ENCODE data around the gene BARX1.

Gene BARX1

DNA sequence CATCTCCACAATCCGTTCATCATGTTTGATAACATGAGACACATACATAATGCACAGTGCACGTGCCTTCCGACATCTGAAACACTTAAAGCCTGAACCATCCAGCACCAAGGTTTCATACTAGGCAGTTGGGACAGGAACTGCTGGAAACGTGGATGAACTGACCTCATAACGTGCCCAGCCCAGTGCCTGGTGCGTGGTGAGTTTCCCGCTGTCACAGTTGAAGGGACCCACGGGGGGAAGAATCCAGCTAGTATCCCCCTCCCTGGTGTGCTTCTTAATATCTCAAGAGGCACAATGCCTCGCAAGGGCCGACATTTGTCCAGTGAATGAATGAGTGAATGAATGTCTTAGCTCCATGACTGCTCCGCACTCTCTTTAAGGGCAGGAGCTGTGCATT lies 23.2 kb downstream of the BARX1 start:
- no peaks in the 10 kb centered on the region for H3K79me2 ChIP-seq (ENCODE audit: insufficient read depth, low read length)
- H3K4me3 ChIP-seq (ENCODE audit: low read depth, low read length, poor library complexity, severe bottlenecking) = no peak overlapping the region
- H3K36me3 ChIP-seq (ENCODE audit: insufficient read depth, low read length) = no peaks in the 10 kb centered on the region
- no peaks in the 10 kb centered on the region for H4K20me1 ChIP-seq (ENCODE audit: insufficient read depth, low read length)
- H3K9me2 ChIP-seq (ENCODE audit: low read depth, low read length) = no peaks in the 10 kb centered on the region
- H3K4me1 ChIP-seq (ENCODE audit: insufficient read depth, low read length, severe bottlenecking) = no peaks in the 10 kb centered on the region
- H3K9me3 ChIP-seq (ENCODE audit: low read length) = no peaks in the 10 kb centered on the region
- no peak overlapping the region for H3K4me2 ChIP-seq (ENCODE audit: low read length)
- H3K9ac ChIP-seq (ENCODE audit: low read length) = no peak overlapping the region
- no peak for TF ChIP-seq EZH2 (IDR thresholded peaks at IDR 0.05; ENCODE audit: borderline replicate concordance, low read length)
- TF ChIP-seq, protein P1, sequence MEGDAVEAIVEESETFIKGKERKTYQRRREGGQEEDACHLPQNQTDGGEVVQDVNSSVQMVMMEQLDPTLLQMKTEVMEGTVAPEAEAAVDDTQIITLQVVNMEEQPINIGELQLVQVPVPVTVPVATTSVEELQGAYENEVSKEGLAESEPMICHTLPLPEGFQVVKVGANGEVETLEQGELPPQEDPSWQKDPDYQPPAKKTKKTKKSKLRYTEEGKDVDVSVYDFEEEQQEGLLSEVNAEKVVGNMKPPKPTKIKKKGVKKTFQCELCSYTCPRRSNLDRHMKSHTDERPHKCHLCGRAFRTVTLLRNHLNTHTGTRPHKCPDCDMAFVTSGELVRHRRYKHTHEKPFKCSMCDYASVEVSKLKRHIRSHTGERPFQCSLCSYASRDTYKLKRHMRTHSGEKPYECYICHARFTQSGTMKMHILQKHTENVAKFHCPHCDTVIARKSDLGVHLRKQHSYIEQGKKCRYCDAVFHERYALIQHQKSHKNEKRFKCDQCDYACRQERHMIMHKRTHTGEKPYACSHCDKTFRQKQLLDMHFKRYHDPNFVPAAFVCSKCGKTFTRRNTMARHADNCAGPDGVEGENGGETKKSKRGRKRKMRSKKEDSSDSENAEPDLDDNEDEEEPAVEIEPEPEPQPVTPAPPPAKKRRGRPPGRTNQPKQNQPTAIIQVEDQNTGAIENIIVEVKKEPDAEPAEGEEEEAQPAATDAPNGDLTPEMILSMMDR (IDR thresholded peaks at IDR 0.05; ENCODE audit: low read length) = no peak
- H3F3A ChIP-seq (ENCODE audit: insufficient read depth, low read length) = no peaks in the 10 kb centered on the region
- no peak overlapping the region for H2AFZ ChIP-seq (ENCODE audit: low read length)
- H3K27ac ChIP-seq (ENCODE audit: low read depth, low read length, poor library complexity, severe bottlenecking) = no peak overlapping the region
- H3K27me3 ChIP-seq (ENCODE audit: insufficient read depth, low read length) = no peaks in the 10 kb centered on the region

- Histone ChIP-seq H3K9ac (ENCODE audit: low read length) (no peak overlapping the region), H2AFZ (ENCODE audit: low read length) (no peak overlapping the region), H3K27me3 (ENCODE audit: insufficient read depth, low read length) (no peaks in the 10 kb centered on the region), H3K36me3 (ENCODE audit: insufficient read depth, low read length) (no peaks in the 10 kb centered on the region), H3K79me2 (ENCODE audit: insufficient read depth, low read length) (no peaks in the 10 kb centered on the region), H4K20me1 (ENCODE audit: insufficient read depth, low read length) (no peaks in the 10 kb centered on the region), H3K4me2 (ENCODE audit: low read length) (no peak overlapping the region), H3K9me3 (ENCODE audit: low read length) (no peaks in the 10 kb centered on the region), H3K9me2 (ENCODE audit: low read depth, low read length) (no peaks in the 10 kb centered on the region), H3K27ac (ENCODE audit: low read depth, low read length, poor library complexity, severe bottlenecking) (no peak overlapping the region), H3K4me1 (ENCODE audit: insufficient read depth, low read length, severe bottlenecking) (no peaks in the 10 kb centered on the region), H3K4me3 (ENCODE audit: low read depth, low read length, poor library complexity, severe bottlenecking) (no peak overlapping the region), H3F3A (ENCODE audit: insufficient read depth, low read length) (no peaks in the 10 kb centered on the region)
- TF ChIP-seq, protein P1 (IDR thresholded peaks at IDR 0.05; ENCODE audit: low read length) = no peak
- no peak for TF ChIP-seq EZH2 (IDR thresholded peaks at IDR 0.05; ENCODE audit: borderline replicate concordance, low read length)
Measured at GRCh38 chr9:93930070-93930469, 25.1 kb downstream of the BARX1 start.

DNA sequence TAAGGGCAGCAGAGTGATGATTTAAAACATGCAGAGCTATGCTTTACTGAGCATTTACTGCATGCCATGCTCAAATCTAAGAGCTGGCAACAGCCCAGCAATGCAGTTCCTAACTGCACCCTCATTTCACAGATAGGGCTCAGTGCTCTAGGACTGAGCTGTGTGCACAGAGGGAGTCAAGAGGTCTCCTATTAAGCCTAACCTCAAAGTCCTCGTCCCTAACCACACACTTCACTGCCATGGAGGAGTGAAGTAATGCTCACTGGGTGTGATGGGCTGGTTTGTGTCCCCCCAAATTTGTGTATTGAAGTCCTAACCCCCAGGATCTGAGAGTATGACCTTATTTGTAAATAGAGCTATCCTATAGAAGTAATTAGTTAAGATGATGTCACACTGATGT lies 25.9 kb downstream of the BARX1 start:
- H4K20me1 ChIP-seq (ENCODE audit: insufficient read depth, low read length) = no peaks in the 10 kb centered on the region
- H3F3A ChIP-seq (ENCODE audit: insufficient read depth, low read length) = no peaks in the 10 kb centered on the region
- H3K4me1 ChIP-seq (ENCODE audit: insufficient read depth, low read length, severe bottlenecking) = no peaks in the 10 kb centered on the region
- no peak overlapping the region for H3K4me2 ChIP-seq (ENCODE audit: low read length)
- no peak overlapping the region for H3K9ac ChIP-seq (ENCODE audit: low read length)
- H3K27me3 ChIP-seq (ENCODE audit: insufficient read depth, low read length) = no peaks in the 10 kb centered on the region
- no peaks in the 10 kb centered on the region for H3K36me3 ChIP-seq (ENCODE audit: insufficient read depth, low read length)
- H3K79me2 ChIP-seq (ENCODE audit: insufficient read depth, low read length) = no peaks in the 10 kb centered on the region
- H3K9me3 ChIP-seq (ENCODE audit: low read length) = no peaks in the 10 kb centered on the region
- no peak for TF ChIP-seq EZH2 (IDR thresholded peaks at IDR 0.05; ENCODE audit: borderline replicate concordance, low read length)
- TF ChIP-seq, protein P1 (IDR thresholded peaks at IDR 0.05; ENCODE audit: low read length) = no peak
- H3K27ac ChIP-seq (ENCODE audit: low read depth, low read length, poor library complexity, severe bottlenecking) = no peak overlapping the region
- no peak overlapping the region for H3K4me3 ChIP-seq (ENCODE audit: low read depth, low read length, poor library complexity, severe bottlenecking)
- no peak overlapping the region for H2AFZ ChIP-seq (ENCODE audit: low read length)
- H3K9me2 ChIP-seq (ENCODE audit: low read depth, low read length) = no peaks in the 10 kb centered on the region
